GM19240 (cell line): ENCODE results near the gene LPIN3.

Experiments used
- DNase-seq: peaks from one replicate; pipeline ENCODE4 v3.0.0; 2011; ENCODE audit warnings: low spot score; ENCODE audit not compliant: insufficient read length

Gene LPIN3

DNA sequence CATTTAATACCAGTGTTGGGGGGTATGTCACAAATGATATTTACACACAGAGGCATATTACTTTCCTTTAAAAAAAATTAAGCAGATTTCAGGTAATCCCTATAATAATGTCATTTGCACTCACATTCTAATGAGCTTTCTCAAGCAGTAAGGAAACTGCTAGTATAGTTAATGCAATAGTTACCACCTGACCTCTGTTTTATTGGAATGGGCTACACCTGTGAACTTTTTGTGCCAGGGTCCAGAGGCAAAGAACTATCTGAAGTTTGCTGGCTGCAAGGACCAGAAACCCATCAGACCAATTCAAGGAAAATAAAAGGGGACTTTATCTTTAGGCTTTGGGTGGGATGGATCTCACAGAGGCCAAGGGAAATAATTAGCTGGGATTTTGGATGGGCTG lies 20.2 kb upstream of the LPIN3 start:
- no peak for DNase-seq

DNA sequence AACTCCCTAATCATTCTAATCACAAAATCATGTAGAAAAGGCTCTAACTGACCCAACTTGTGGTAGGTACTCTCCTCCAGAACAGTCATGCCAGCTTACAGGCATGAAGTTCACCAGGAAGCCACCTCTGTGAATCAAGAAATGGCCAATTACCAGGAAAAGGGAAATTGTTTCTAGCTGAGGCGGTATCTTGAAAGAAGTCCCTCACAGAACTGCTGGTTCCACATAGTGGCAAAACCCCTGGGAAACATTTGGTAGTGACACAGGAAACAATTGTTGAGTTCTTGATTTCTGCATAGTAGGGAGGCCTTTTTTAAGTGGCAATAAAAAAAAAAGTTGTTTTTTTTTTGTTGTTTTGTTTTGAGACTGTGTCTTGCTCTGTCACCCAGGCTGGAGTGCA lies 19.6 kb upstream of the LPIN3 start:
- no peak for DNase-seq

DNA sequence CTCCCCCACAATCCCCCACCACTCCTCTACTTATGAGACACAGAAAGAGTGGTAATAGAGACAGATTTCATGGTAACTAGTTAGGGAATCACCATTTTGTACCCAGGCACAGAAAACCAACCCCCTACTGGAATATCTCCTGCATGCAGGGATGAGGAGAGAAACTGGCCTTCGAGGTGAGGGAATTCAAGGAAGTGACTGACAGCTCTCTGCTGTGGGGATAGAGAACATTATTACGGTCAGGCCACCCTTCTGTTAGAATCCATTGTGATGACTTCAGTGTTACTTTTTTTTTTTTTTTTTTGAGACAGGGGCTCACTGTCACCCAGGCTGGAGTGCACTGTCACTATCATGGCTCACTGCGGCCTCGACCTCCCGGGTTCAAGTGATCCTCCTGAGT lies 13.4 kb upstream of the LPIN3 start:
- DNase-seq: no peak

DNA sequence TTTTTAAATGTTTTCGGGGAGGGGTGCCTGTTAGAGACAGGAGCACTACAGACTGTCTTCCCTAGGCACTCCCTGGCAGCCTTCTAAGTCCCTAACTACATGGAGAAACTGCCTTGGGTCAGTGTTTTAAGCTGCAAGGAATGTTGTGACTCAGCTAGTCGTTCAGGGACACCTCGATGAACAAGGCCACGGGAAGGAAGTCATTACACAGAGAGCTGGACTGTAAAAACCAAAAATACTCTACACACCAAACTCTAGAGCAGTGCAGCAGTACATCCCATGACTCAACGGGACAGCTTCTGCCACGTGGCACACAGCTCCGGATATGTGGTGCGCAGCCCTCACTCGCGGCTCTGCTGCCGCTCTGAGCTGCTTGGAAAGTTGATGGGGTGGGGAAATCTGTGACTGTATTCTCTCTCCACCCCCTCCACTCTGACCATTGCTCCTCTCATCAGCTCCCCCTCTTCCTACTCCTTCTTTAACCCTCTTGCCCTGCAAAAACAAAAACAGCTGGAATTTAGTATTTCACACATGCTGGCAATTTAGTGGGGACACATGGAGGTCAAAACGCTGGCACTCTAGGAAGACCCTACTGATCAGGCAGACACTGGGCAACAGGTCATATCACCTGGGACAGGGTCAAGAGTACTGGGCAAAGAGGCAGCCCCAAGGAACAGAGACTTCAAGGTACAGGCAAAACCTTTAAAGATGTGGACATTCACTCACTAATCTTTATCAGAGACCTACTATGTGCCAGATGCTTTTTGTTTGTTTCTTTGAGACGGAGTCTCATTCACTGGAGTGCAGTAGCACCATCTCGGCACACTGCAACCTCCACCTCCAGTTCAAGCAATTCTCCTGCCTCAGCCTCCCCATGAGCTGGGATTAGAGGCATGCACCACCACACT lies 10.9 kb upstream of the LPIN3 start:
- DNase-seq: no peak

DNA sequence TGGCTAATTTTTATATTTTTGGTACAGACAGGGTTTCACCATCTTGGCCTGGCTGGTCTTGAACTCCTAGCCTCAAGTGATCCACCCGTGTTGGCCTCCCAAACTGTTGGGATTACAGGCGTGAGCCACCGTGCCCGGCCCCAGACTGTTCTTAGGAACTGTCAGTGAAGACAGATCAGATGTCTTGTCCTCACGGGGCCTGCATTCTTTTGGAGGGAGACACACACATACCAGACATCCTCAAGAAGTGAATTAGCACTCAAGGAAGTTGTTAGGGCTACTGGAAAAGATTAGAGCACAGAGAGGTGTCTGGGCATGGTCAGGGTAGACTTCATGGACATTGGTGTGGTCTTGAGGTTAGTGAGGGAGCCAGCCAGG lies 10.3 kb upstream of the LPIN3 start:
- no peak for DNase-seq

DNA sequence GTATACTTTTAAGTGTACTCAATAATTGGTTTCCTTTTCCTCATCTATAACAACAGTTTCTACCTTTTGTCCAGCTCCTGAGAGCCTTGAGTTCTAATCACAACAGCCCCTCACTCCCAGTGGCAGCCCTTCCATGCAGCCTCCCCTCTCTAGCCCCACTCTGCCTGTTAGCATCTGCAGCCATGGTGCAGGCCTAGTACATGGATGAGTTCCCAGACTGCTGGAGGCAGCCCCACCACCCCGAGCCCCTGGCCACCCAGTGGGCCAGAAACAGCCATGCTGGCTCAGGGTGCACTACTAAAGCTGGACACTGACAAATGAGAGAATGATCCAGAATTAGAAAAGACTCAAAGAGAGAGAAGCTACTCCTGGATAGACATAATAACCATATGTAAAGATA lies 9.7 kb upstream of the LPIN3 start:
- DNase-seq: no peak

DNA sequence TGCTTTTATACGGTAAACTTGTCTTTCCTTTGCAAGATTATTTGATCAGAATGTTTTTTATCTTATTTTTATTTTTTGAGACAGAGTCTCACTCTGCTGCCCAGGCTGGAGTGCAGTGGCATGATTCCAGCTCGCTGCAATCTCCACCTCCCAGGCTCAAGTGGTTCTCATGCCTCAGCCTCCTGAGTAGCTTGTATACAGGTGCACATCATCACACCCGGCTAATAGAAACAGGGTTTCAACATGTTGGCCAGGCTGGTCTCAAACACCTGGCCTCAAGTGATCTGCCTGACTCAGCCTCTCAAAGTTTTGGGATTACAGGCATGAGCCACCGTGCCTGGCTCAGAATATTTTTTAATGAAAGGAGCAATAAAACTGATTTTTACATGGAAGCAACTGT lies 8.9 kb upstream of the LPIN3 start:
- DNase-seq: no peak

DNA sequence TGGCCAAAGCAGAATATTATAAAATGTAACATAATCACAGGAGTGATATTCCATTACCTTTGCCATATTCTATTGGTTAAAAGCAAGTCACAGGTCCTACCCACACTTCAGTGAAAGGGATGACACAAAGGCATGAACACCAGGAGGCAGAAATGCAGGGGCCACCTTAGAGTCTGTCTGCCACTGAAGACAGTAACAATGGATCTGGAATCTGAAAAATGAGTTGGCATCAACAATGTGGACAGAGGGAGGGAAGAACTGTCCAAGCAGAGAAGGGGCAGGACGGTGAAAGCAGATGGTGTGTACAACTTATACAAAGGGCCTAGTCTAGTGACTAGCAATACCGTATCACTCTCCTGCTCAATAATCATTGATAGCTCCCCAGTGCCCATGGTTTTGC lies 6.6 kb upstream of the LPIN3 start:
- DNase-seq: no peak

DNA sequence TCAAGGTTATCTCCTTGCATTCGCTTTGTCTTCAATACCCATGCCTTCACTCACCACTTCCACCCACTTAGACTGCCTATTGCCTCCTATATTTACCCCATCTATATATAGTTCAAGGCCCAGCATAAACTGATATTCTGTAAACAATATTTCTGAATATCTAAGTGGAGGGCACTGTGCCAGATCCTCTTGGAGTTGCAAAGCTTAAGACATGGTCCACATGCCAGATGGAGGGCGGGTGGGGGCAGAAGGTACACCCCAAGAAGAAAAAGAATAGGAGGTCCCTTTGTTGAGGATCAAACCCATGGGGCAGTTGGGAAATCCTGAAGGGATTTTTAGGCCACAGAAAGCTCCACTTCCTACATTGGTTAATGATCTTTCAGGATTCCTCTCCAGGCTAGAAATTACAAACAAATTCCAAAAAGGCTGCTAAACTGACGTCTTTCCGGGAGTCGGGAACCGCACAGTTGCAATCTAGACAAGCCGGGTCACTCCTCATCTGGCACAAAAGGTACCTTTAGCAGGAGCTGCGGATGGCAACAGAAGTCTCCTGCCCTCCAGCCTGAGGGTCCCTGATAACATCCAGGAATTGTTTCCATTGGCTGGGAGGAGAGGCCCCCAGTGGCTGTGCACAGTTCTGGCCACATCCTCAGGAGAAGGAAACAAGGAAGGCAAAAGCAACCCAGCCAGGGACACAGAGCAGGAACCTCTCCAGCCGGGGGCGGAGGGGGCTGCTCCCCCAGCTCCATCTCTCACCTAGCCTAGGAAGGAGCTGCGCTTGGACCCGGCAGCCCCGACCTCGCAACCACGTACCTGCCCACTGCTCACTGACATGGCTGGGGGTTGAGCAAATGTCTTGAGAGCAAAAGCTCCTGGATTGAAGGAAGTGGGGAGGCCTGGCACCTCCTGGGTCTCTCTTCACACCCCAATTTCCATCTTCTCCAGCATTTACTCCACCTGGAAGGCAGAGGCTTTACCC lies 5.9 kb upstream of the LPIN3 start:
- DNase-seq: no peak

DNA sequence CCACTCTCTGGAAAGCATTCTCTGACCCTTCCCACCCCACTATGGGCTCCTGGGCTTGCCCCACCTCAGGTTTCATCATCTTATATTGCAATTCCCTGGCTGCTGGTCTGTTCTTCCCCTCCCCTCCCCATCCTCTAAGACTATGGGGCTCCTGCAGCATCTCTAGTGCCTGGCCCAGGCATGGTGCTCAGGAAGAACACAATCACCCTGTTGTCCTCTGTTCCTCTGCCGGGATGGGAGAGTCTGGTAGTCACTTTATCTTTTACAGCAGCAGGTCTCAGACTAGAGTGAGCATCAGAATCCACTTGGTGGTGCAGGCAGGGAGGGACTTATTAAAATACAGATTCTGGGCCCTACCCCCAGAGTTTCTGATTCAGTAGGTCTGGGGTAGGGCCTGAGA lies 5.0 kb upstream of the LPIN3 start:
- no peak for DNase-seq

DNA sequence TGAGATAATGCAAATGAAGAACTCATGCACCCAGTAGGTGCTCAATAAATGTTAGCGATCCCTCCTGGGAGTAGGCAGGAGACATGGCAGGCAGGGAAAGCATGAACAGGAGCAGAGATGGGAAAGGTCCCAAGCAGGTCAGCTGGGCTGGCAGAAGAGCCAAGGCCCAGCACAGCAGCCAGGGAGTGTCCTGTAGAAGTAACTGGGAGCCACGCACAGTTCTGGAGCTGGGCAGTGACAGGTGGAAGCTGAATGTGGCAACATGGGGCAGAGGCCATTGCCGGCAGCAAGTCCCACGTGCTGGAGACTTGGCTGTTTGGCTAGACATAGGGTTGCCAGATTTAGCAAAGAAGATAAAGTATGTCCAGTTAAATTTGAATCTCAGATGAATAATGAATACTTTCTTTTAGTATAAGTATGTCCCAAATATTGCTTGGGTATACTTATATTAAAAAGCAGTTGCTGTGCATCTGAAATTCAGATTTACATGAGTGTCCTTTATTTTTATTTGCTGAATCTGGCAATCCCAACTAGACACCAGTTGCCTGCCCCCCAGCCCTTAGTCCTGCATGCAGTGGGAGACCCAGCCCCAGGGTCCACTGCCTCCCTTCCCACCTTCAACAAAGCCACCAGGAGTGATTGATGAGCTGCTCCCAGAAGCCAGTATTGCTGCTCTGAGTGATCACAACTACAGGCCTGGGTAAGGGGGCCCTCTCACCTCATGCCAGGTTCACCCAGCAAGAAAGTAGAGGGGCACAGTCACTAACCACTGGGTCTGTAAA lies 3.7 kb upstream of the LPIN3 start:
- DNase-seq: no peak

DNA sequence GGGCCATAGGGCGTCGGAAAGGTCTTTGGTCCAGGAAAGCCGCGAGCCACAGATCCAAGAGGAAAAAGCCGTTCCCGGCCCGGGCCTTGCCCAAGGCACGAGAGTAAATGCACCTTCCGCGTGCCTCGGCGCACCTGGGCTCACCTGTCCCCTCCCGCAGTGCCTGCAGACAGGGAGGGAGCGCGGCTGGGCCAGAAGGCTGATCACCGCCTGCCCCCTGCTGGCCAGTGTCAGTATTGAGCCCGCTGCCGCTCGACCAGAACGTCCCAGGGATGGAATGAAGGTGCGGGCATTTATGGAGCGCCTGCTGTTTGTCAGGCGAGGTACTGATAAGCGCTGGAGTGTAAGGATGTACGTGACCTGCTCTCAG lies 679 bp upstream of the LPIN3 start:
- DNase-seq: peak; percentile 72

DNA sequence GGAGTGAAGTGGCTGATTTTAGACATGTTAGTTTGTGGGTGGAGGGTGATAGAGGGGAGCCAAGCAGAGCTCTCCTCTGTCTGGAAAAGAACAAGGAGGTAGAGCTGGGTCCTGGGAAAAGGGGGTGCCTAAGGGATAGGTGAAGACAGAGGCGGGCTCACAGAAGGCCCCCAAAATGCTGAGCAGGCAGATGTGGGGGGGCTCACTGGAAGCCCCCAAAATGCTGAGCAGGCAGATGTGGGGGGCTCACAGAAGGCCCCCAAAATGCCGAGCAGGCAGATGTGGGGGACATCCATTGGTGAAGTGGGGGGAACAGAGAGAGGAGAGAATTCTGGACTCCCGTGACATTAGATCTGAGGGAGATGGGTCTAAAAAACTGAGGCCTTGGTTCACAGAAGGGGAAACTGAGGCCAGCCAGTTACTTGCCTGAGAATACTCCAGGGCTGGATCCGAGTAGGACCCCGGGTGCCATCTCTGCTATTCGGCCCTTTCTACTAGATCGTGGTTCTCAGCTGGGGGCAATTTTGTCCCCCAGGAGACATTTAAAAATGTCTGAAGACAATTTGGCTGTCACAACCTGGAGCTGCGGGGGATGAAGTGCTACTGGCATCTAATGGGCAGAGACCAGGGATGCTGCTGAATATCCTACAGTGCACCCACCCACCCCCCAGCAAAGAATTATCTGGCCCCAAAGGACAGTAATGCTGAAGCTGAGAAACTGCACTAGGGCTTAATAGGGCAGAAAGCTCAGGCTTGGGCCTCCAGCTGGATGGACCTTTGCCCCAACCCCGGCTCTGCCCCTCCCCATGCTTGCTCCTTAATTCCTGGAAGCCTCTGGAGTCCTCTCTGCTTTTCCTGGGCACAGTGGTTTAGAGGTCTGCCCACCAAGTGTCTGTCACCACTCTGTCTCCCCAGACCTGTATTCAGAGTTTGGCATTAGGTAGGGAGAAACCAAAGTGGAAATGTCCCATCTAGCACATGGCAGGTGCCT lies 2.1 kb downstream of the LPIN3 start:
- DNase-seq: no peak

DNA sequence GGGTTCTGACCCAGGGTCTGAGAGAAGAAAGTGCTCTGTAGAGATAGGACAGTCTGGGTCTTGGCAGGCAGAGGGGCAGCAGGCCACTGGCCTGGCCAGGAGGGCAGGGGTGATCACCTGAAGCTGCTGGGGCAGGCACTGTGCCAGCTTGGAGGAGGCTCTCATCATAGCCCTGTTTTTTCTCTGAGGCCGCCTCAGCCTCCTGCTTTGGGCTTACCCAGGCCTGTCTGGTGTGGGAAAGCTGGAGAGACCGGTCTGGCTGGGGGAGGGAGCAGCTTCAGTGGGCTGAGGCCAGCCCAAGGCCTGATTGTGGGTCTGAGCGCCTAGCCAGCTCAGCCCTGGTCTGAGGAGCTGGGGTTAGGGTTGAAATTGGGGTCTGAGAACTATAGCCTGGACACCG lies 3.9 kb downstream of the LPIN3 start:
- DNase-seq: no peak

DNA sequence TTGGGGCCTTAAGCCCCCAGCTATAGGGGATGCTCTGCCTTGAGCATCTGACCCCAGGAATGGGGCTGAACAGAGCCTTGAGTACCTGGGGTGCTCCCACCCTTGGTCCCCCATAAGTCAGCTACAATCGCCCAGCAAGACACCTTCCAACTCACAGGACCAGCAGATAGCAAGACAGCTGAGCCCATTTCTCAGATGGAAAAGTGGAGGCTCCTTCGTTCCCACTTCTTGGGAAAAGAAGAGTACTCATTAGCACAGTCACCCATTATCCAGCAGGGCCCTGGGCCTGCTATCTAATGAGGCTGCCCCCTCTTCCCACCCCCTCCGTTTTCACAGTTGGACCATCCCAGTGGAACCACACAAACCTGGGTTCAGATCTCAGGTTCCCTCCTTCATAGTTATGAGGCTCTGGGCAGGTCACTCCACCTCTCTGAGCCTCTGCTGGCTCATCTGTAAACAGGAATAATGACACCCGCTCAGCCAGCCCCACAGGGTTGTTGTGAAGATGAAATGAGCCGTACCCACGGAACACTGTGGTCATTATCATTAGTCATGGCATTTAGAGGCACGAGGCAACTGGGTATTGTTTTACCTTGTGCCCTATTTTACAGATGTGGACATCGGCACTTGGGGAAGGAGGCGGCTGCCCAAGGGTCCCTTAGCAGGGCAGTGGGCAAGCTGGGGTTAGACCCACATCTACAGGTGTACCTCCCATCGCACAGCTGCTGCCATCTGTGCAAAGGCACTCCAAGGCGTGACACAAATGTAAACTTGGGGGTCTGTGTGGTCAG lies 4.5 kb downstream of the LPIN3 start:
- DNase-seq: no peak

DNA sequence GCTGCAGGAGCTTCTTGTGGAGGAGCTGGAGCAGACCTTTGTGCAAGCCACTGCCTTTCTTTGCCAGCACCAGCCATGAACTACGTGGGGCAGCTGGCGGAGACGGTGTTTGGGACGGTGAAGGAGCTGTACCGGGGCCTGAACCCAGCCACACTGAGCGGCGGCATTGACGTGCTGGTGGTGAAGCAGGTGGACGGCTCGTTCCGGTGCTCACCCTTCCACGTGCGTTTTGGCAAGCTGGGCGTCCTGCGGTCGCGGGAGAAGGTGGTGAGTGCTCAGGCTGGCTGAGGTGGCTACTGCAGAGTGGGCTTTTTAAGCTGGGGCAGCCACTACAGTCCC lies 5.1 kb downstream of the LPIN3 start:
- no peak for DNase-seq

DNA sequence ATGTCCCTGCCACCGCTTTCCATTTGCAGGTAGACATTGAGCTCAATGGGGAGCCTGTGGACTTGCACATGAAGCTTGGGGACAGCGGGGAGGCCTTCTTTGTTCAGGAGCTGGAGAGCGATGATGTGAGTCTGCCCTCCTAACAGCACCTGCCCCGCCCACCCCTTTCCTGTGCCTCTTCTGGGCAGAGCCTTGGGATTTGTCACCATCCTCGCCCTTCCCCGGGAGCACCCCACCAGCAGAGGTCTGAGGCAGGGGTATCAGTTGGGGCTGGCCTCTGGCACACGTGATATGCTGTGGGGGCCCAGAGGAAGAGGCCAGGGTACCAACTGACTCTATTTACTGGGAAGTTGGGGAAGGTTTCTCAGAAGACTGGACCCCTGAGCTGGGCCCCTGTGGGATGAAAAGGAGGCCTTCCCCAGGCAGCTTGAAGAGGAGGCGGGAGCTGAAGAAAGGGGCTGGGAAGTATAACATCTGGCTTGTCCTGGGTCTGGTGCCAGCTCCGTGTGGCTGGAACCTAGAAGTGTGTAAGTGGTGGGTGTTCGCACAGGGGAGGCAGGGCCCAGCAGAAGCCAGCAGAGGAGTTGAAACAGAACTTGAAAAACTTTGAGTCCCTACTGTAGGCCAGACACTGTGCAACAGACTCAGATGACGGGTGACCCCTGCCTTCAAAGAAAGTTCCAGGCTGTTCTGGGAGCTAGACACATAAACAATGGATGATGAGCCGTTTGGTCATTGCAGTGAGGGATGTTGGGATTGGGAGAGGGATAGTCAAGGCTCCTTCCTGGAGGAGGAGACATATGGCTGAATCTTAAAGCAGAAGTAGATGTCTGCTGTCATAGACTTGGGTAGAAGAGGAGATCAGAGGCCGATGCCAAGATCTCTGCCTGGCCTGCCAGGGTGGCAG lies 7.2 kb downstream of the LPIN3 start:
- DNase-seq: no peak

DNA sequence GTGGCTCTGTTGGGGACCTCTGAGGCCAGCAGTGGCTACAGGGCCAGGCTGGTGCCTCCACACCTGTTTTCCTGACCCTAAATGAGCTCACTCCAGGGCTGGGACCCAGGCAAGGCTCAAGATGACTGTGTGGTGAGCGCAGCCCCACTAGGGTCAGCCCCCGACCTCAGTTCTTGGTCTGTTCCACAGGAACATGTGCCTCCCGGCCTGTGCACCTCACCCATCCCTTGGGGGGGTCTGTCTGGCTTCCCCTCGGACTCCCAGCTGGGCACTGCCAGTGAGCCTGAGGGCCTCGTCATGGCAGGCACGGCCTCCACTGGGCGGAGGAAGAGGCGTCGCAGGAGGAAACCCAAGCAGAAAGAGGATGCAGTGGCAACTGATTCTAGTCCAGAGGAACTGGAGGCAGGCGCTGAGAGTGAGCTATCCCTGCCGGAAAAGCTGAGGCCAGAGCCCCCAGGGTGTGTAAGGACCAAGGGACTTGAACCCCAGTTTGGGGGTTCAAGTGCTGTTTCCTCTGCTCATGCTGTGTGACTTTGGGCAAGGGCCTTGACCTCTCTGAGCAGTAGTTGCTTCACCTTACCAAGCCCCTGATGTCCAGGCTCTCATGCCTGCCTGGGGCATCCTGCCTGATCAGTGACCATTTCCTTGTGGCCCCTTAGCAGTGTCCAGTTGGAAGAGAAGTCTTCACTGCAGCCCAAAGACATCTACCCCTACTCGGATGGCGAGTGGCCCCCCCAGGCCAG lies 8.0 kb downstream of the LPIN3 start:
- no peak for DNase-seq
